Type B pancreatic cell (in vitro differentiated cells): ENCODE results near the gene TTLL5. TPM values are rescaled to one million over a fixed set of nuclear protein-coding genes. Genes with fewer than 3 reads are reported as not detected.

ENCODE experiments used
- DNase-seq: peaks from one replicate; pipeline ENCODE4 v3.0.0; 2021; ENCODE audit warnings: mixed read lengths; ENCODE audit not compliant: unreplicated experiment; ENCODE audit errors: extremely low spot score
- H3K27ac Mint-ChIP-seq: 2 replicates; pipeline ENCODE4 v1.8.0; 2021; ENCODE audit warnings: mild to moderate bottlenecking, mixed read lengths
- H3K27me3 Mint-ChIP-seq: 2 replicates; pipeline ENCODE4 v1.8.0; 2021; ENCODE audit warnings: mixed read lengths
- H3K36me3 Mint-ChIP-seq: 2 replicates; pipeline ENCODE4 v1.8.0; 2021; ENCODE audit warnings: mixed read lengths
- H3K4me1 Mint-ChIP-seq: one replicate; pipeline ENCODE4 v1.8.0; 2021; ENCODE audit warnings: mixed read lengths; ENCODE audit not compliant: unreplicated experiment
- H3K4me3 Mint-ChIP-seq: 2 replicates; pipeline ENCODE4 v1.8.0; 2021; ENCODE audit warnings: mild to moderate bottlenecking, mixed read lengths
- H3K9me3 Mint-ChIP-seq: 2 replicates; pipeline ENCODE4 v1.8.0; 2021; ENCODE audit warnings: mixed read lengths
- total RNA-seq: library from RNA; stranded (reverse); gene quantifications from 2 replicates; pipeline ENCODE4 v1.2.1, GENCODE V29; 2021; ENCODE audit warnings: low replicate concordance
- TF ChIP-seq, protein P1 (sequence below): fragments of 200-600 bp; sonication (generic); conservative IDR thresholded peaks from 2 replicates; pipeline ENCODE4 v1.5.0; 2021; ENCODE audit warnings: antibody characterized with exemption, mild to moderate bottlenecking

TTLL5 gene
- total RNA-seq, 1 donor from 2014 or later = 44.7 TPM

DNA sequence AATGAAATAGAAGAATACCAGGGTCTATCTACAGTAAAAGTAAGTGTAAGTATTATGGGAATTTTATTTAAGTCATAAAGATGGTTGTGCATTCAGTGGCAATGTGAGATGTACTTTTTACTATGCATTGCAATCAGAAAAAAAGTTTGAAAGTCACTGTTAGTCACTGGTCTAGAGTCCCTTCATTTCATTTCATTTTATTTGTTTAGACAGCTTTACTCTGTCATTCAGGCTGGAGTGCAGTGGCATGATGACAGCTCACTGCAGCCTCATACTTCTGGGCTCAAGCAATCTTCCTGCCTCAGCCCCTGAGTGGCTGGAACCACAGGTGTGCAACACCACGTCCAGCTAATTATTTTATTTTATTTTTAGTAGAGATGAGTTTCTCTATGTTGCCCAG, 278.2 kb downstream of the TTLL5 start:
- H3K27ac Mint-ChIP-seq = no peak overlapping the region
- no peaks in the 10 kb centered on the region for H3K9me3 Mint-ChIP-seq
- H3K27me3 Mint-ChIP-seq = no peaks in the 10 kb centered on the region
- peaks cover 13% of the 10 kb centered on the region for H3K36me3 Mint-ChIP-seq
- TF ChIP-seq, protein P1, sequence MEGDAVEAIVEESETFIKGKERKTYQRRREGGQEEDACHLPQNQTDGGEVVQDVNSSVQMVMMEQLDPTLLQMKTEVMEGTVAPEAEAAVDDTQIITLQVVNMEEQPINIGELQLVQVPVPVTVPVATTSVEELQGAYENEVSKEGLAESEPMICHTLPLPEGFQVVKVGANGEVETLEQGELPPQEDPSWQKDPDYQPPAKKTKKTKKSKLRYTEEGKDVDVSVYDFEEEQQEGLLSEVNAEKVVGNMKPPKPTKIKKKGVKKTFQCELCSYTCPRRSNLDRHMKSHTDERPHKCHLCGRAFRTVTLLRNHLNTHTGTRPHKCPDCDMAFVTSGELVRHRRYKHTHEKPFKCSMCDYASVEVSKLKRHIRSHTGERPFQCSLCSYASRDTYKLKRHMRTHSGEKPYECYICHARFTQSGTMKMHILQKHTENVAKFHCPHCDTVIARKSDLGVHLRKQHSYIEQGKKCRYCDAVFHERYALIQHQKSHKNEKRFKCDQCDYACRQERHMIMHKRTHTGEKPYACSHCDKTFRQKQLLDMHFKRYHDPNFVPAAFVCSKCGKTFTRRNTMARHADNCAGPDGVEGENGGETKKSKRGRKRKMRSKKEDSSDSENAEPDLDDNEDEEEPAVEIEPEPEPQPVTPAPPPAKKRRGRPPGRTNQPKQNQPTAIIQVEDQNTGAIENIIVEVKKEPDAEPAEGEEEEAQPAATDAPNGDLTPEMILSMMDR = no peak
- DNase-seq = no peak
- no peak overlapping the region for H3K4me3 Mint-ChIP-seq
- peaks cover 6% of the 10 kb centered on the region for H3K4me1 Mint-ChIP-seq

GRCh38 chr14:75941030-75941429, 280.0 kb downstream of the TTLL5 start:
- Mint-ChIP-seq H3K27ac (no peak overlapping the region), H3K4me3 (no peak overlapping the region), H3K4me1 (peaks cover 6% of the 10 kb centered on the region), H3K36me3 (peaks cover 13% of the 10 kb centered on the region), H3K9me3 (no peaks in the 10 kb centered on the region), H3K27me3 (no peaks in the 10 kb centered on the region)
- DNase-seq = no peak
- TF ChIP-seq, protein P1 = no peak

DNA sequence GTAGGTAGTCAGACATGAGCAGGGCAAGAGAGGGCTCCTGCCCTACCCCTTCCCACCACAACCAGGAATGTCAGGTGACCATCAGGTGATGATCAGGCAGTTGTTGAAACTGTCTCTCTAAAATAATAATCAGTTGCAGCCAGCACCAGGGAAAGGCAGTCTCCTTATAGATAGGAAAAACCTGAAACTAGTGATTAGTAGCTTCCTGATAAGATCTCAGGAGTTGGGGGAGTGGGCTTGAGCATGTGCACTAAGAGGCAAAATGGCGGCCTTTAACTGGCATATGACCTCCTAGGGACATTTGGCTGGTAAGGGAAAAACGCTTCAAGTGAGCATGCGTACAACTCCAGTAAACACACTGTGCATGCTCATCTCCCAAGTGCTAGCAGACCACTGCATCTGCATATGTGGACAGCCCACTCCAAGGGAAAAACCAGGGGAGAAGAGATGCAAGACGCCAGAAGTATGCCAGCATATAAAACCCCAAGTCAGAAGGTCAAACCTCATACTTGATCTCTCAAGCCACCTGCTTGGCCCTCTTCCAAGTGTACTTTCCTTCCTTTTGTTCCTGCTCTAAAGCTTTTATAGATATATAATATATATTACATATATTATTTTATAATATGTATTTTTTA, 283.7 kb downstream of the TTLL5 start:
- no peaks in the 10 kb centered on the region for H3K9me3 Mint-ChIP-seq
- H3K4me1 Mint-ChIP-seq = no peaks in the 10 kb centered on the region
- DNase-seq = no peak
- no peaks in the 10 kb centered on the region for H3K27me3 Mint-ChIP-seq
- no peak overlapping the region for H3K4me3 Mint-ChIP-seq
- H3K36me3 Mint-ChIP-seq = peaks cover 4% of the 10 kb centered on the region
- no peak overlapping the region for H3K27ac Mint-ChIP-seq
- TF ChIP-seq, protein P1 = no peak

DNA sequence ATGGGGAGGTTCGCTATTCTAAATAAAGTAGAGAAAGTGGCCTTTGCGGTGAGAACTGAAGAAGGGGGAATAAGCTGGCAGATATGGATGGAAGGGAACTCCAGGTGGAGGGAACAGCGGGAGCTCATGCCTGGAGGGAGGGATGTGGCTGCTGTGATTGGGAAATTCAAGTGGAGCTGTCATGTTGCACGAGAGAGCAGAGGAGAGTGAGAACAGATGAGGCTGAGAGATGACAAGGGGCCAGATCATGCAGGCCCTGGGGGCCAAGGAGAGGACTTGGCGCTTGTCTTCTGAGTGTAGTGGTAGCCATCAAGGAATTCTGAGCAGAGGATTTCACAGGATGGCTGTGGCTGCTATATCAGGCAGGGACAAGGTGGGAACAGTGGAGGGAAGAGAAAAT, 285.7 kb downstream of the TTLL5 start:
- Mint-ChIP-seq H3K36me3 (peaks cover 6% of the 10 kb centered on the region), H3K27me3 (no peaks in the 10 kb centered on the region)
- no peak for DNase-seq

GRCh38 chr14:75952489-75952888, 291.4 kb downstream of the TTLL5 start:
- Mint-ChIP-seq H3K36me3 (peaks cover 16% of the 10 kb centered on the region), H3K4me1 (no peaks in the 10 kb centered on the region), H3K27ac (no peak overlapping the region), H3K27me3 (no peaks in the 10 kb centered on the region), H3K9me3 (peaks cover 10% of the 10 kb centered on the region), H3K4me3 (no peak overlapping the region)
- TF ChIP-seq, protein P1 = no peak
- no peak for DNase-seq

More for the DNA sequence above, 285.7 kb downstream of the TTLL5 start:
- Mint-ChIP-seq H3K4me1 (no peaks in the 10 kb centered on the region), H3K9me3 (peaks cover 1% of the 10 kb centered on the region), H3K4me3 (no peak overlapping the region), H3K27ac (no peak overlapping the region)
- TF ChIP-seq, protein P1 = no peak

GRCh38 chr14:75959031-75959430, 298.0 kb downstream of the TTLL5 start:
- Mint-ChIP-seq H3K4me3 (no peak overlapping the region), H3K36me3 (peaks cover 45% of the 10 kb centered on the region), H3K27ac (no peak overlapping the region), H3K9me3 (no peaks in the 10 kb centered on the region), H3K27me3 (no peaks in the 10 kb centered on the region), H3K4me1 (peaks cover 5% of the 10 kb centered on the region)
- no peak for DNase-seq
- TF ChIP-seq, protein P1 = no peak
